ENCODE data around the gene CMC2. TPM values are rescaled to one million over a fixed set of nuclear protein-coding genes. Genes with fewer than 3 reads are reported as not detected.

Gene CMC2
- total and polyA plus RNA-seq, 2 donors, result 26.2 to 70.3 TPM

DNA sequence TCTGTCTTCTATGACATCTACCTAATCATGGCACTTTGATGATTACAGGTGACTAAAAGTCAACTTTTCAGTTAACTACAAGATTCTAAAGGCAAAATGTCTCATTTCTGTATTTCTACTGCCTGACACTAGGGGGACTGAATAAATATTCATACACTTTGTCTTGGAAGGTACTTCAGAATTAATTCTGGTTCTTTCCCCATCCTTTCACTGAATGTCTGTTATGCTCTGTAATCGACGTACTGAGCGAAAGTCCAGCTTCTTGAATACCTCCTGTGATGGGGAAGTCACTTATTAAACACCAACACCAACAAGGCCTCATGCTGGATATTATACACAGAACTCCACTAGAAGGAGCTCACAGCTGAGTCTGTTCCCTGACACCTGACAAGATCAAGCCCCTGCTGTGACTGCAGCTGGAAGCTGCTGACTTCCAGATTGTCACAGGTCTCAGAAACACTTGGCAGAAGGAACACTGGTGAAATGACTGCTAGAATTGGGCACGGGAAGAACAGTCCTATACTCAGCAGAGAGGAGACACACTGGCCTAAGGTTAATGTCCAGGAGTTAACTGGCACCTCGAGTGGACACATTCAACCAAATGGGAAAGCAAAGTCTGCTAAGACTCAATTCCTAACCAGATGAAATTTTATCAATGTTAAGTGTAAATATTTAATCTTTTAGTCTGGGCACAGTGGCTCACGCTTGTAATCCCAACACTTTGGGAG, 31.9 kb downstream of the CMC2 start:
- no peak overlapping the region for H3K27ac ChIP-seq (ENCODE audit: low read depth)
- no peak overlapping the region for H3K4me3 ChIP-seq (ENCODE audit: low read depth, low read length)
- H3K36me3 ChIP-seq (ENCODE audit: insufficient read depth), result no peaks in the 10 kb centered on the region
- H3K4me1 ChIP-seq (ENCODE audit: insufficient read depth), result no peaks in the 10 kb centered on the region
- WGBS, result 88% methylated on average over 6 of the region's 6 CpGs
- no peak for DNase-seq (ENCODE audit: extremely low spot score)

DNA sequence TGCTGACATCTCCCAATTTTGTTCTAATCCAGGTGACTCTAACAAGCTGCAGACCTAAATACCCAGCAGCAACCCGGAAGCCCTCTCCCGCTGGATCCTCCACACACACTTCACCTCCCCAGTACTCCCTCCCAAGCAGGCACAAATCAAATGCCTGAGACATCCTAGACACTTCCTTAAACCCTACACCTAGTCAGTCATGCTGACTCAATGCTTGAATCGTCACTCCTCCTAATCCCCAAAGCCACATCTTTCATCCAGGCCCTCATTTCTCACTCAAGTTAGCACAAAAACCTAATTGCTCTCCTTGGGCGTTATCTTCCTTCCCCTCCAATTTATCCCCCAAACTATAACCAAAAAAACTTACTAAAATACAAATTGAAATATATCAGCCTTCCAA, 32.7 kb downstream of the CMC2 start:
- WGBS, result 68% methylated on average over 4 of the region's 4 CpGs
- Histone ChIP-seq H3K27ac (ENCODE audit: low read depth) (no peak overlapping the region), H3K36me3 (ENCODE audit: insufficient read depth) (no peaks in the 10 kb centered on the region), H3K4me1 (ENCODE audit: insufficient read depth) (no peaks in the 10 kb centered on the region), H3K4me3 (ENCODE audit: low read depth, low read length) (no peak overlapping the region)
- no peak for DNase-seq (ENCODE audit: extremely low spot score)

DNA sequence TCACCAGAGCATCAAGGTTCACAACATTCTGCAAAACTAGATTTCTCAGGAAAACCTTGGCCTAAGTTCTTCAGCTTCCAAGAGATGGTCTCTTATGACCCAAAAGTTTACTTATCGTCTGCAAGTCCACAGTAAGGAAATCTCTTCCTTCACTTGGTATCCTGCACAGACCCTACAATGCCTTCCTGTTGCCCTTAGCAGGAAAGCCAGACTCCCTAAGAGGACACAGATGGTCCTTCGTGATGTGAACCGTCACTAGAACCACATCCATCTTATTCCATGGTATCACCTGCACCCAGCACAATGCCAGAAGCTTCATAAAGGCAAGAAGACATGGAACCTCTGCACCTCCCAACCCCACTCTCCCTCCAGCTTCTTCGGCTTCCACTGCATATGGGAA, 34.1 kb downstream of the CMC2 start:
- Histone ChIP-seq H3K27ac (ENCODE audit: low read depth) (no peak overlapping the region), H3K36me3 (ENCODE audit: insufficient read depth) (no peaks in the 10 kb centered on the region), H3K4me3 (ENCODE audit: low read depth, low read length) (no peak overlapping the region), H3K4me1 (ENCODE audit: insufficient read depth) (no peaks in the 10 kb centered on the region)
- no peak for DNase-seq (ENCODE audit: extremely low spot score)
- WGBS, result 93% methylated on average over 4 of the region's 4 CpGs

DNA sequence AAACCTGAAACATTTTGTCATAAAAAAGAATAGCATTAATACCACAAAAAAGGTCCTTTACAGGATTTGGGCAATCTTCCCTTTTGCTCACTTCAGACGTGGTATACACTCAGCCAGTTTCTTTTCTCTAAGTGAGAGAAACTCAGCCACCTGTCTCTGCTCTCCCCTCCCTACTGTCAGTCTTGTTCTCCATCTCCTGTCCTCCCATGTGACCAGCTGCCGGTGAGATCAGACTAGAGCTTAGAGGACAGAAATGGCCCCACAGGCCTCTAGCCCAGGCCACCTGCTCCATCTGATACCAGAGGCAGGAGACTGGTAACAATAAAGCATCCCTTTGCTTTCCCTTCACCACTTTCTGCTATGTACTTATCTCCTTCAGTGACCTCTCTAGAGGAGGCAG, 34.9 kb downstream of the CMC2 start:
- DNase-seq (ENCODE audit: extremely low spot score), result no peak
- whole genome bisulfite sequencing, result 76% methylated on average over 2 of the region's 2 CpGs
- no peak overlapping the region for H3K4me3 ChIP-seq (ENCODE audit: low read depth, low read length)
- H3K27ac ChIP-seq (ENCODE audit: low read depth), result no peak overlapping the region
- no peaks in the 10 kb centered on the region for H3K4me1 ChIP-seq (ENCODE audit: insufficient read depth)
- no peaks in the 10 kb centered on the region for H3K36me3 ChIP-seq (ENCODE audit: insufficient read depth)

DNA sequence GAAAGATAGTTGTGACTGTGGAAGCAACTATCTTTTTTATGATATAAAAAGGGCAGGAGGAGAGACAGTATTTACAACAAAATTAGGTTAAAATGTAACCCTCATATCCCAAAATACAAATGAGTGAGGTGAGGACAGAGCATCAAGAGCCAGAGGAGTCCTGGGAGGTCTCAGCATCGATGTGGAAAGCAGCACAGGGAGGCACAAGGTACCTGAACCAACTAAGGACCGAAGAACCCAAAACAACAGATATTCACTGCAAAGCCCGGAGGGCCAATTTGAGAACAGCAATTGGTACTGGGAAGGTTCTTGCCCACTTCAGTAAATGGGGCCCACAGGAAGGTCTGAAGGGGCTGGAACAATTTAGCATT, 37.6 kb downstream of the CMC2 start:
- Histone ChIP-seq H3K4me1 (ENCODE audit: insufficient read depth) (no peaks in the 10 kb centered on the region), H3K27ac (ENCODE audit: low read depth) (no peak overlapping the region), H3K36me3 (ENCODE audit: insufficient read depth) (no peaks in the 10 kb centered on the region), H3K4me3 (ENCODE audit: low read depth, low read length) (no peak overlapping the region)
- no peak for DNase-seq (ENCODE audit: extremely low spot score)
- WGBS, result 92% methylated on average over 3 of the region's 3 CpGs

DNA sequence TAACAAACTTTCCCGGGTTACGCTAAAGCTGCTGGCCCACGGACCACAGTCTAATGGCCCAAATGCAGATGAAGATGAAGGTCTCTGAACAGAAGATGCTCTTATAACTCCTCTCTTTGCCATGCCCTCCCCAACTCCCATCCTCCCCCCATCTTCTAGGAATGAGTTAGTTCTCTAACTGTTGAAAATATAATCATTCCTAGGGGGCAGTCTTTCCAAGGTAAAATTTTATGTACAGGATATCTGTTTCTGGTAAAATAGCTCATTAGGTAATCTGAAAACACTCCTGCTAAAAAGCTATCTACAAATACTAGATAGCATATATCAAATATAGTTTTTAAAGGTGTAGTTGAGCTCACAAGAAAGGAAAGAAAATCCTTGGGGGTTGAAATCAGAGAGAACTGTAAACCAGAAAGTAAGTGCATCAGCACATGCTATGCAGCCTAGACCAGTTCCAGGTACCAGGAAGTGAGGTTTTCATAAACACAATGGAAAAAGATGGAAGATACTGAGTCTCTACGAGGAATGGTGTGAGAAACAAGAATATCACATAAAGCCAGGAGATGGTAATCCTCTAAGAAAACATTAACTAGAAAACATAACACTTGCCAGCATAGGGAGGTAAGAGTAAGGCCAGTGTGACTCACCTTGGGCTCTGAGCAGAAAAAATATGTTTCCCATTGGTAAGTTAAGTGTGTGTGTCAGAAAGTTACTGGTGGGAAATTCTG, 38.1 kb downstream of the CMC2 start:
- 77% methylated on average over 4 of the region's 4 CpGs for WGBS
- no peaks in the 10 kb centered on the region for H3K4me1 ChIP-seq (ENCODE audit: insufficient read depth)
- no peak overlapping the region for H3K4me3 ChIP-seq (ENCODE audit: low read depth, low read length)
- H3K36me3 ChIP-seq (ENCODE audit: insufficient read depth), result no peaks in the 10 kb centered on the region
- no peak overlapping the region for H3K27ac ChIP-seq (ENCODE audit: low read depth)
- no peak for DNase-seq (ENCODE audit: extremely low spot score)

DNA sequence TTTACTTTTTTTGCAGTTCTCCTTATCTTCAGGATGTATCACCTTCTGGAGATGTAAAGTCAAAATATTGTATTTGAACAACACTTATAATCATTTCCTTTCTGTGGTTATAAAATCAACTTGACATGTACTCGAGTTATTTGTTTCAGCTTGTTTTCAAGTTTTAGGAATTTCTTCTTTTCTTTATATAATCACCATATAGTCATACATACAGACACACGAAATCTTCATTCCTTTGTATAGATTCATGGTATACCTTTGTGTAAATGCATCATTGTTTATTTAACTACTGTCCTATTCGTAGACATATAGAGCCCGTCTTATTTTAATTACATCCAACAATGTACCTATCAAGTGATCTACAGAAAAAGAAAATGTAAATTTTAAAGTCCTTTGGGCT, 40.1 kb downstream of the CMC2 start:
- no peaks in the 10 kb centered on the region for H3K36me3 ChIP-seq (ENCODE audit: insufficient read depth)
- no peak for DNase-seq (ENCODE audit: extremely low spot score)
- no peak overlapping the region for H3K4me3 ChIP-seq (ENCODE audit: low read depth, low read length)
- no peak overlapping the region for H3K27ac ChIP-seq (ENCODE audit: low read depth)
- no peaks in the 10 kb centered on the region for H3K4me1 ChIP-seq (ENCODE audit: insufficient read depth)
- 79% methylated on average over 4 of the region's 4 CpGs for WGBS

DNA sequence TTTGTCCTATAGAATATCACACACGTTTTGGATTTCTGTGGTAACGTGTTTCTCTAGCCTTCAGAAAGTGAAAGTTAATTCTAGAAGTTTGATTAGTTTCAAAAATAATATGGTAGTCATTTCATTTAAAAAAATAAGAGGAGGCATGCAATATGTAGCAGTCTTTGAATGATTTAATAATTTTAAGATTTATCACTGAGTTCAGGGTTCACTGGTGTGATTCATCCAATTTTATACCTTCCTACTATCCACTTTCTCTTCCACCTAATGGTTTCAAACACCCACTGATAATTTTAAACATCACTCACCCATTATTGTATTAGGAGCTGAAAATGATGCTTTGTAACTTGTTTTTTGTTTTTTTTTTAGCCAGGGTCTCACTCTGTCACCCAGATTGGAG, 42.3 kb downstream of the CMC2 start:
- H3K36me3 ChIP-seq (ENCODE audit: insufficient read depth), result no peaks in the 10 kb centered on the region
- H3K4me3 ChIP-seq (ENCODE audit: low read depth, low read length), result no peak overlapping the region
- H3K27ac ChIP-seq (ENCODE audit: low read depth), result no peak overlapping the region
- no peak for DNase-seq (ENCODE audit: extremely low spot score)
- WGBS, result 58% methylated on average over 2 of the region's 2 CpGs
- no peaks in the 10 kb centered on the region for H3K4me1 ChIP-seq (ENCODE audit: insufficient read depth)

DNA sequence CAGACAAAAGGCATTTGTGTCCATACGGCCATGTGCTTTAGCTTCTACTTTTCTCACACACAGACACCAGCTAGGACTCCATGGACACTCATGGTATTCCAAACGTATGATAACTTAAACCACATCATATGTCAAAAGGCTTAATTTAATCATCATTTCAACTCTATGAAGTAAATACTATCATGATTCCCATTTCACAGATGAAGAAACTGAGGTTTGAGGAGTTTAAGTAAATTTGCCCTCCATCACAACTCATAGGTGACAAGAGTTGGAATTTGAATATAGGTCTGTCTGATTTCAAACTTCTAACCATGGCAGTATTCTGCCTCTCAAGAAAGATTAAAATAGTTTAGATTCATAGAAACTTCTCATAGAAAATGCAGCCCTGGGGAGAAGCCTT, 43.8 kb downstream of the CMC2 start:
- DNase-seq (ENCODE audit: extremely low spot score), result no peak
- no peaks in the 10 kb centered on the region for H3K4me1 ChIP-seq (ENCODE audit: insufficient read depth)
- no peak overlapping the region for H3K4me3 ChIP-seq (ENCODE audit: low read depth, low read length)
- 44% methylated on average over 2 of the region's 2 CpGs for WGBS
- H3K27ac ChIP-seq (ENCODE audit: low read depth), result no peak overlapping the region
- H3K36me3 ChIP-seq (ENCODE audit: insufficient read depth), result no peaks in the 10 kb centered on the region

DNA sequence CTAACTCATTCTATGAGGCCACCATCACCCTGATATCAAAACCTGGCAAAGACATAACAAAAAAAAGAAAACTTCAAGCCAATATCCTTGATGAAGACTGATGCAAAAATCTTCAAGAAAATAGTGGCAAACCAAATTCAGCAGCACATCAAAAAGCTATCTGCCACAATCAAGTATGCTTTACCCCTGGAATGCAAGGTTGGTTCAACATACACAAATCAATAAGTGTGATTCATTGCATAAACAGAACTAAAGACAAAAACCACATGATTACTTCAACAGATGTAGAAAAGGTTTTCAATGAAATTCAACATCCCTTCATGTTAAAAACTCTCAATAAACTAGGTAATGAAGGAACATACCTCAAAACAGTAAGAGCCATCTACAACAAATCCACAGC, 48.4 kb downstream of the CMC2 start:
- no peak for DNase-seq (ENCODE audit: extremely low spot score)
- H3K36me3 ChIP-seq (ENCODE audit: insufficient read depth), result no peaks in the 10 kb centered on the region
- H3K27ac ChIP-seq (ENCODE audit: low read depth), result no peak overlapping the region
- no peaks in the 10 kb centered on the region for H3K4me1 ChIP-seq (ENCODE audit: insufficient read depth)
- no peak overlapping the region for H3K4me3 ChIP-seq (ENCODE audit: low read depth, low read length)

DNA sequence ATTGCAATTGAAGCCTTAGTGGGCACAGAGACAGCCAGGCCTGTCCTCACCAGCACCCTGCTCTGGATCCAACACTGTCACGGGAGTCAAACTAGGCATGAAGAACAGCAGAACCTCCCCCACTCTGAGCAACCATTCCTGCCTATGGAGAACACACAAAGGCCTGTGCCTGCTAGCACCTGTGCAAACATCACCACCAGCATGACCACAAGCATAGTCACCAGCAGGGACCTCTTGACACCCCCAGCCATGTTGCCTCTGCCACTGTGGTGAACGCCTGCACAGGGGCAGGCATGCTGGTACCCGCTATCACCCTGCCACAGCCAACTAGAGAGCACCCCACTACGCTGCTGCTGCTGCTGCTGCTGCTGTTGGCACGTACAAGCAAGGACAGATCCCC, 51.7 kb downstream of the CMC2 start:
- no peaks in the 10 kb centered on the region for H3K4me1 ChIP-seq (ENCODE audit: insufficient read depth)
- no peak overlapping the region for H3K27ac ChIP-seq (ENCODE audit: low read depth)
- no peaks in the 10 kb centered on the region for H3K36me3 ChIP-seq (ENCODE audit: insufficient read depth)
- 90% methylated on average over 5 of the region's 5 CpGs for WGBS
- H3K4me3 ChIP-seq (ENCODE audit: low read depth, low read length), result no peak overlapping the region
- no peak for DNase-seq (ENCODE audit: extremely low spot score)

DNA sequence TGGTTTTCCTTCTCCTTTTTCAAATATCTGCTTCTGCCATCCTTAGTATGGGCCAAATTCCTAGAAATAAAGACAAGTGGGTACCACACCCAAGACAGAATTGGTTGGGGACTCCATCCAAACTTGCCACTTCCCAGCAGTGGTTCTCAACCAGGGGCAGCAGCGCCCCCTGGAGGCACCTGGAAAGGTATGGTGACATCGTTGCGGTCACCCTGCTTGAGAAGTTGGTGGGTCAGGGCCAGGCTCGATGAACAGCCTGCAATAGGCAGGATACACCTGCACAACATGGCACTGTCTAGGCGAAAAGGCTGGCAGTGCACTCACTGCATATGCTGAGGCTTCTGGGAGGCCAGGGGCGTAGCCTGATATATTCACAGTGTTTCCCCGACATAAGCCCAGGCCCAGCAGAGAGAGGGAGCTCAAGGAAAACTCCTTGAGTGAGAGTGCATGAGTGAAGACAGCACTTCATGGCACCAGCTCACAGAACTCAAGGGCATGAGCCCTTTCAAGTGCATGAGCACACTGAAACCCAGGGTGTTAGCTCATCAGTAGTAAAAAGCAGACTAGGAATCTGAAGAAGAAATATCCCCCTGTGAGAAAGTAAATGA, 57.7 kb downstream of the CMC2 start:
- DNase-seq (ENCODE audit: extremely low spot score), result no peak
- H3K36me3 ChIP-seq (ENCODE audit: insufficient read depth), result no peaks in the 10 kb centered on the region
- H3K4me1 ChIP-seq (ENCODE audit: insufficient read depth), result peaks cover 2% of the 10 kb centered on the region
- no peak overlapping the region for H3K4me3 ChIP-seq (ENCODE audit: low read depth, low read length)
- H3K27ac ChIP-seq (ENCODE audit: low read depth), result no peak overlapping the region
- WGBS, result 28% methylated on average over 7 of the region's 7 CpGs

DNA sequence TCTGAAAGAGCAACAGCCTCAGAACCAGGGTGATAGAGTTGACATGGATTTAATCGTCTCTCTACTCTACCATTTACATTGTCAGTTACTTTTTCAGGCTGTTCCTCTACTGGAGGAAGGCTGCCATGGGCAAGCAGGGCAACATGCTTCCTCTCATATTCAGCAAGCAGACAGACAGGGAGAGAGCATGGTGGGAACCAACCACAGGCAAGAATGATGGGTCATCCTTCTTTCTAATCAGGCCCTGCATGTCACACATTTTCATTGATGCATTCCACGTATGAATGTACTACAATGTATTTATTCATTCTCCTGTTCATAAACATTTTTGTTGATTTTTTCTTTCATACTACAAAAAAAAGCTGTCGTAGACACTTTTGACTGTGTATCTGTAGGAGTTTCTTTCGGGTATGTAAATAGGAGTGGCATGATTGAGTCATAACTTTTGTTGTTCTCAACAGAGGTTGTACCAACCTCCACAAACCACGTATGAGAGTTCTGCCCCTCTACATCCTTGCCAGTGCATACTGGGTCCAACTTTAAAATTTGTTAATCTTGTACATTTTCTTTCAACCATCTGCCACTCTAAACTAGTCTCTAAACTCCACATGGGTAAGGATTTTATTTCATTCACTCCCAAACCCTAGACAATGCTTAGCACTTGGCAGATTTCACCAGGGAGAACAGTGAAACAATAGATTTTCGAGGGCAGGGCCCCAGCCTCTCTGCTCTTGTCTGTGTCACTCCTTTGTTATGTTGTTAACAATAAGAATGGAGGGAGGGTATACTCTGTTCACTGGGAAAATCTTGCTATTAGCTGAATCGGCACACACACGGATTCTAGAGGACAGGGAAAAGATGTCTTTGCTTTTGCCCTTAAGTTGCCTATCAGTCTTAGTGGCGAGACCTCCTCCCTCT, 58.7 kb downstream of the CMC2 start:
- Histone ChIP-seq H3K27ac (ENCODE audit: low read depth) (no peak overlapping the region), H3K4me1 (ENCODE audit: insufficient read depth) (peaks cover 2% of the 10 kb centered on the region), H3K36me3 (ENCODE audit: insufficient read depth) (no peaks in the 10 kb centered on the region), H3K4me3 (ENCODE audit: low read depth, low read length) (no peak overlapping the region)
- 73% methylated on average over 9 of the region's 9 CpGs for WGBS
- no peak for DNase-seq (ENCODE audit: extremely low spot score)

Data from urinary bladder (tissue), 4 donors.